Natural killer cell (primary cell): ENCODE data around the gene KRTAP9-7. TPM values are rescaled to one million over a fixed set of nuclear protein-coding genes. Genes with fewer than 3 reads are reported as not detected.

Experiments
- ATAC-seq, 3 donors: fragments of 150-1000 bp in 2 of 3; fragments of 200-7000 bp in 1 of 3; cut with Tn5 transposase; 1 replicate in 1 of 3; 2 replicates in 2 of 3; pipeline ENCODE4 v1.10.0; 2021; ENCODE audit warnings: mild to moderate bottlenecking in 2 of 3, moderate library complexity in 2 of 3
- DNase-seq, 2 donors: peaks; one replicate each; pipeline versions ENCODE4 v3.0.0 to v3.0.0-alpha.2; 2013 to 2021; ENCODE audit warnings: mixed read lengths in 1 of 2
- H3K27ac ChIP-seq: one replicate; pipeline ENCODE4 v1.5.1; 2013; ENCODE audit warnings: mild to moderate bottlenecking, low read length
- H3K27me3 ChIP-seq: one replicate; pipeline ENCODE4 v1.6.1; 2013; ENCODE audit warnings: low read length; ENCODE audit not compliant: control insufficient read depth, insufficient read depth
- H3K36me3 ChIP-seq: one replicate; pipeline ENCODE4 v1.6.1; 2013; ENCODE audit warnings: low read length; ENCODE audit not compliant: control insufficient read depth, insufficient read depth
- H3K4me1 ChIP-seq: one replicate; pipeline ENCODE4 v1.6.1; 2013; ENCODE audit warnings: low read length; ENCODE audit not compliant: control insufficient read depth, insufficient read depth
- H3K4me3 ChIP-seq: one replicate; pipeline ENCODE4 v1.5.1; 2013; ENCODE audit warnings: low read length
- H3K9me3 ChIP-seq: one replicate; pipeline ENCODE4 v1.6.1; 2013; ENCODE audit warnings: low read length; ENCODE audit not compliant: control insufficient read depth, insufficient read depth
- H3K27ac Mint-ChIP-seq, 2 donors: one replicate each; pipeline ENCODE4 v1.8.0; 2022; ENCODE audit warnings: mild to moderate bottlenecking in 2 of 2, mixed read lengths in 2 of 2, moderate library complexity in 1 of 2
- H3K27me3 Mint-ChIP-seq, 2 donors: one replicate each; pipeline ENCODE4 v1.8.0; 2022; ENCODE audit warnings: low read depth in 2 of 2, mixed read lengths in 2 of 2
- H3K36me3 Mint-ChIP-seq: one replicate; pipeline ENCODE4 v1.8.0; 2022; ENCODE audit warnings: mixed read lengths
- H3K4me1 Mint-ChIP-seq, 2 donors: one replicate each; pipeline ENCODE4 v1.8.0; 2022; ENCODE audit warnings: mixed read lengths in 2 of 2
- H3K4me3 Mint-ChIP-seq: one replicate; pipeline ENCODE4 v1.8.0; 2022; ENCODE audit warnings: mild to moderate bottlenecking, moderate library complexity, mixed read lengths
- H3K9me3 Mint-ChIP-seq, 2 donors: one replicate each; pipeline ENCODE4 v1.8.0; 2022; ENCODE audit warnings: mixed read lengths in 2 of 2
- WGBS: methylation state at CpG from one replicate; pipeline ENCODE4 v1.1.7; 2013; ENCODE audit warnings: missing lambda C conversion rate; ENCODE audit not compliant: insufficient coverage; 5-methylcytosine and 5-hydroxymethylcytosine counted together
- intact Hi-C: fragments of 100-400 bp; cut with micrococcal nuclease; formaldehyde crosslinking; loops from one replicate; pipeline ENCODE4 v1.14.2; 2022
- total RNA-seq, 4 donors: library from RNA; stranded (reverse); fragments of 120-200 nt in 1 of 4; gene quantifications; one replicate each; pipeline versions ENCODE4 v1.2.3 to v1.2.4, GENCODE V29; 2013 to 2022
- TF ChIP-seq, protein P1 (sequence below): fragments of 200-600 bp; IDR thresholded peaks from one replicate; pipeline ENCODE4 v1.8.0; 2022; ENCODE audit warnings: antibody characterized with exemption

Gene KRTAP9-7
- total RNA-seq, 3 donors from 2014 or later (not counting 1 experiment from before 2014, with no cell fraction given) = not detected

DNA sequence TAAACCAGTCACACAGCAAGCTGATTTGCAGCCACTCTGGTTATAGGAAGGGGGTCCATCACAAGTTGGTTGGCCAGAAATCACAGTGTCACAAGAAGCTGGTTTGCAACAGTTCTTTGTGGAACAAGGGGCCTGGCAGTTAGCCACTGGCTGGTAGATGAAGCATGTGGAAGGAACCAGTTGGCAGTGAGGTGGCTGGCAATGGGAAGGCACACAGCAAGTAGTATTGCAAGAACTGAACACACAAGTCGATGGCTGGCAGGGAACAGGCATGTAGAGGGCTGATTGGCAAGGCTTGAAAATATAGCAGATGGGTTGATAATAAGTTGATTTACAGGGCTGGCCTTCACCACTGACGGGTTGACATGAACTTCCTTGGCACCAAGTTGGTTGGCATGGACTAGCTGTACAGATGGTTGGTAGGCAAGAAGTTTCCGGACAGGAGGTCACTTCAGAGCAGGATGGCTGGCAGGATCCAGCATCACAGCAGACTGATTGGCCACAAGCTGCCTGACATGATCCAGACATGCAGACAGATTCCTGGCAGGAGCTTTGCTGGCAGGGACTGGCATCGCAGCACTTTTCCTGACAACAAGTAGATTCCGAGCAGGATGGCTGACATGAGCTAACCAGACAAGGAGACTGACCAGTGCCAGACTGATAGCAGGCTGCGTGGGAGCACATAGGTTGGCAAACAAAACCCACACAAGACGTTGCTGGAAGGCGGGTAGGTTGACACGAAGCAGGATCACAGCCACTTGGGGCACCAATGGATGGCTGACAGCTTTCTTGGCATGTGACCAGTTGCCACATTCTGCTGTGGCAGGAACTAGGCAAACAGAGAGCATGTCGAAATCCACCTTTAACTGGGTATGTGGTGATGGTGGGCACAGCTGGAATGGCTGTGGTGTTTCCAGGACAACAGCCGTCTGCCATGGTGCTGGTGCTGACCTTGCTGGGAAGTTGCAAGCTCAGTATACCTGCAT lies 26.7 kb downstream of the KRTAP9-7 start, which contains the start of gene KRTAP29-1:
Gene KRTAP29-1 (minus strand): TSS at position 936 of the 986 bp plus-strand sequence. CDS start 0 bp downstream, at position 936.
- TF ChIP-seq, protein P1, sequence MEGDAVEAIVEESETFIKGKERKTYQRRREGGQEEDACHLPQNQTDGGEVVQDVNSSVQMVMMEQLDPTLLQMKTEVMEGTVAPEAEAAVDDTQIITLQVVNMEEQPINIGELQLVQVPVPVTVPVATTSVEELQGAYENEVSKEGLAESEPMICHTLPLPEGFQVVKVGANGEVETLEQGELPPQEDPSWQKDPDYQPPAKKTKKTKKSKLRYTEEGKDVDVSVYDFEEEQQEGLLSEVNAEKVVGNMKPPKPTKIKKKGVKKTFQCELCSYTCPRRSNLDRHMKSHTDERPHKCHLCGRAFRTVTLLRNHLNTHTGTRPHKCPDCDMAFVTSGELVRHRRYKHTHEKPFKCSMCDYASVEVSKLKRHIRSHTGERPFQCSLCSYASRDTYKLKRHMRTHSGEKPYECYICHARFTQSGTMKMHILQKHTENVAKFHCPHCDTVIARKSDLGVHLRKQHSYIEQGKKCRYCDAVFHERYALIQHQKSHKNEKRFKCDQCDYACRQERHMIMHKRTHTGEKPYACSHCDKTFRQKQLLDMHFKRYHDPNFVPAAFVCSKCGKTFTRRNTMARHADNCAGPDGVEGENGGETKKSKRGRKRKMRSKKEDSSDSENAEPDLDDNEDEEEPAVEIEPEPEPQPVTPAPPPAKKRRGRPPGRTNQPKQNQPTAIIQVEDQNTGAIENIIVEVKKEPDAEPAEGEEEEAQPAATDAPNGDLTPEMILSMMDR = no peak
- no peaks in the 10 kb centered on the region for H3K36me3 Mint-ChIP-seq
- H3K9me3 Mint-ChIP-seq = no peaks in the 10 kb centered on the region
- intact Hi-C loops = no loop called here
- Histone ChIP-seq H3K27me3 (no peaks in the 10 kb centered on the region), H3K4me1 (peaks cover 7% of the 10 kb centered on the region), H3K9me3 (no peaks in the 10 kb centered on the region), H3K4me3 (no peak within 1 kb of the TSS), H3K36me3 (no peaks in the 10 kb centered on the region), H3K27ac (no peak within 1 kb of the TSS)
- WGBS = 75% methylated on average over 11 of the region's 11 CpGs
- ATAC-seq (no peak), DNase-seq (no peak)
- H3K27me3 Mint-ChIP-seq = peaks cover 0 to 17% of the 10 kb centered on the region in 2 donors
- no peak within 1 kb of the TSS for H3K4me3 Mint-ChIP-seq
- no peak within 1 kb of the TSS for H3K27ac Mint-ChIP-seq
- peaks cover 9 to 15% of the 10 kb centered on the region in 2 donors for H3K4me1 Mint-ChIP-seq

DNA sequence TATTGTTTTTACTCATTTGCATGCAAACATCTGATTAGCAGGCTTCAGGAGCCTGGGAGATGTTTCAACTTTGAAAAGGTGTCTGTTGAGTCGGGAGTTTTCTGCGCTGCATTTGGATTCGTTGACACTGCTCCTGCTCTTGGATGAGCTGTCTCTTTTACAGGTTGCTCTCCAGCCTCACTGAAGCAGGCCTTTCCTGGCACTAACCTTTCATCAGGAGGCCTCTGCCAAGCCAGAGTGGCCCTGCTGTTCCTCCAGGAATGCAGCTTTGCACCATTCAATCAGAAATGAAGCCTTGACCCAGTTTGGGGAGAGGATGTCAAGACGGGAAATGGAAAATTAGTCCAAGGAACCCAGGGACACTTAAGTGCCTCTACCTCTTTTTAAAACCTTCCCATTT lies 27.5 kb downstream of the KRTAP9-7 start:
- TF ChIP-seq, protein P1 = no peak
- Mint-ChIP-seq H3K27me3 (peaks cover 0 to 16% of the 10 kb centered on the region in 2 donors), H3K36me3 (no peaks in the 10 kb centered on the region), H3K4me3 (no peak overlapping the region), H3K9me3 (no peaks in the 10 kb centered on the region), H3K27ac (no peak overlapping the region), H3K4me1 (peaks cover 16 to 22% of the 10 kb centered on the region in 2 donors)
- peaks cover 15% of the 10 kb centered on the region for H3K4me1 ChIP-seq
- intact Hi-C loops = no loop called here
- no peaks in the 10 kb centered on the region for H3K9me3 ChIP-seq
- H3K36me3 ChIP-seq = no peaks in the 10 kb centered on the region
- DNase-seq (no peak), ATAC-seq (no peak)
- 98% methylated on average over 4 of the region's 4 CpGs for WGBS
- H3K27ac ChIP-seq = no peak overlapping the region
- H3K4me3 ChIP-seq = no peak overlapping the region
- no peaks in the 10 kb centered on the region for H3K27me3 ChIP-seq

DNA sequence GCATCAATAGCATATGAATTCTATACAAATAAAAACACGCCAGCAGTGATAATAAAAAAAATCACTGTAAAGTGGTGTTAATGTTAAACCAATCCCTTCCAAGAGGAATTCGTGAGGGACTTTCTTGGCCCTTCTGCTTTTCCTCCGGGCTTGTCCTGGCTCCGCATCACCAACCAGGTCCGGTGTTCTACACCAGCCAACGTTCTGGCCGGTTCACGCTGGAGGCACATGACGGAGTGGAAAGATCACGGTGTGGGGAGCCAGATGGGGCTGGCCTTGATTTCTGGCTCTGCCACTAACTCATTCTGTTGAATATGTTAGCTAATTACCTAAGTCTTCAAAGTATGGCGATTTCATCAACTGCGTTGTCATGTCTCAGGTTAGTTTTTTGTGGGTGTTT lies 28.6 kb downstream of the KRTAP9-7 start:
- no peaks in the 10 kb centered on the region for H3K9me3 ChIP-seq
- no peaks in the 10 kb centered on the region for H3K36me3 Mint-ChIP-seq
- H3K4me3 Mint-ChIP-seq = no peak overlapping the region
- intact Hi-C loops = no loop called here
- H3K27me3 Mint-ChIP-seq = peaks cover 0 to 12% of the 10 kb centered on the region in 2 donors
- WGBS = 91% methylated on average over 12 of the region's 12 CpGs
- ATAC-seq (no peak), DNase-seq (no peak)
- no peaks in the 10 kb centered on the region for H3K27me3 ChIP-seq
- no peaks in the 10 kb centered on the region for H3K36me3 ChIP-seq
- no peak overlapping the region for H3K27ac Mint-ChIP-seq
- H3K4me1 ChIP-seq = peaks cover 26% of the 10 kb centered on the region
- no peak overlapping the region for H3K4me3 ChIP-seq
- no peak overlapping the region for H3K27ac ChIP-seq
- peaks cover 27 to 33% of the 10 kb centered on the region in 2 donors for H3K4me1 Mint-ChIP-seq
- TF ChIP-seq, protein P1 = no peak
- H3K9me3 Mint-ChIP-seq = no peaks in the 10 kb centered on the region
